KMS-11 (cell line): ENCODE data around the gene TUT4.

Experiments used
- H2AFZ ChIP-seq: fragments of 200-600 bp; sonication (generic); 2 replicates; pipeline ENCODE4 v1.6.1; 2016; ENCODE audit warnings: antibody characterized with exemption, mixed run types, low read depth
- H3K27ac ChIP-seq: fragments of 200-600 bp; sonication (generic); 2 replicates; pipeline ENCODE4 v1.6.1; 2016; ENCODE audit warnings: mild to moderate bottlenecking, mixed run types
- H3K27me3 ChIP-seq: fragments of 200-600 bp; sonication (generic); 2 replicates; pipeline ENCODE4 v1.6.1; 2017; ENCODE audit warnings: mild to moderate bottlenecking, low read depth, mixed run types, moderate library complexity; ENCODE audit not compliant: insufficient read depth
- H3K36me3 ChIP-seq: fragments of 200-600 bp; sonication (generic); 2 replicates; pipeline ENCODE4 v1.6.1; 2017; ENCODE audit warnings: mild to moderate bottlenecking, mixed run types; ENCODE audit not compliant: insufficient read depth
- H3K4me1 ChIP-seq: fragments of 200-600 bp; sonication (generic); 2 replicates; pipeline ENCODE4 v1.6.1; 2016; ENCODE audit warnings: mild to moderate bottlenecking, low read depth, mixed run types; ENCODE audit not compliant: poor library complexity, severe bottlenecking
- H3K4me2 ChIP-seq: fragments of 200-600 bp; sonication (generic); 2 replicates; pipeline ENCODE4 v1.7.0; 2016; ENCODE audit warnings: mild to moderate bottlenecking, mixed run types
- H3K4me3 ChIP-seq: fragments of 200-600 bp; sonication (generic); IDR thresholded peaks from 2 replicates; pipeline ENCODE4 v1.6.1; 2017; ENCODE audit warnings: low read depth, low read length, mixed read lengths; ENCODE audit not compliant: insufficient read depth
- H3K79me2 ChIP-seq: fragments of 200-600 bp; sonication (generic); 2 replicates; pipeline ENCODE4 v1.6.1; 2016; ENCODE audit warnings: low read depth, mixed run types; ENCODE audit not compliant: insufficient read depth
- H3K9ac ChIP-seq: fragments of 200-600 bp; sonication (generic); 2 replicates; pipeline ENCODE4 v1.6.1; 2016; ENCODE audit warnings: mild to moderate bottlenecking, mixed run types
- H4K20me1 ChIP-seq: fragments of 200-600 bp; sonication (generic); 2 replicates; pipeline ENCODE4 v1.6.1; 2016; ENCODE audit warnings: mild to moderate bottlenecking, mixed run types; ENCODE audit not compliant: insufficient read depth
- TF ChIP-seq, protein P1 (sequence below): fragments of 200-600 bp; sonication (generic); conservative IDR thresholded peaks from 2 replicates; pipeline ENCODE4 v1.6.1; 2017; ENCODE audit warnings: low read depth, mild to moderate bottlenecking, antibody characterized with exemption, low read length, moderate library complexity, mixed read lengths

Gene TUT4

DNA sequence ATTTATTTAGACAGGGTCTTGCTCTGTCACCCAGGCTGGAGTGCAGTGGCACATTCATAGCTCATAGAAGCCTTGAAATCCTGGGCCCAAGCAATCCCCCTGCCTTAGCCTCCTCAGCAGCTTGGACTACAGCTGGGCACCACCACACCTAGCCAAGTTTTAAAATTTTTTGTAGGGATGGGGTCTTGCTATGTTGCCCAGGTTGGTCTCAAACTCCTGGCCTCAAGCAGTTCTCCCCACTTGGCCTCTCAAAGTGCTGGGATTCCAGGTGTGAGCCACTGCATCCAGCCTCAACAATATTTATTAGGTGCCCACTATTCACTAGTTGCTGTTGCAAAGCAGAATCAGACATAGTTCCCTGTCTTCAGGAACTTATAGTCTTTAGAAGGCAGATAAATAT lies 35.1 kb upstream of the TUT4 start:
- Histone ChIP-seq H3K79me2 (no peaks in the 10 kb centered on the region), H3K4me1 (no peaks in the 10 kb centered on the region), H3K9ac (no peak overlapping the region), H3K27ac (no peak overlapping the region), H2AFZ (no peak overlapping the region), H3K36me3 (no peaks in the 10 kb centered on the region), H3K4me3 (no peak overlapping the region), H3K27me3 (no peaks in the 10 kb centered on the region), H3K4me2 (no peak overlapping the region), H4K20me1 (no peaks in the 10 kb centered on the region)
- TF ChIP-seq, protein P1, sequence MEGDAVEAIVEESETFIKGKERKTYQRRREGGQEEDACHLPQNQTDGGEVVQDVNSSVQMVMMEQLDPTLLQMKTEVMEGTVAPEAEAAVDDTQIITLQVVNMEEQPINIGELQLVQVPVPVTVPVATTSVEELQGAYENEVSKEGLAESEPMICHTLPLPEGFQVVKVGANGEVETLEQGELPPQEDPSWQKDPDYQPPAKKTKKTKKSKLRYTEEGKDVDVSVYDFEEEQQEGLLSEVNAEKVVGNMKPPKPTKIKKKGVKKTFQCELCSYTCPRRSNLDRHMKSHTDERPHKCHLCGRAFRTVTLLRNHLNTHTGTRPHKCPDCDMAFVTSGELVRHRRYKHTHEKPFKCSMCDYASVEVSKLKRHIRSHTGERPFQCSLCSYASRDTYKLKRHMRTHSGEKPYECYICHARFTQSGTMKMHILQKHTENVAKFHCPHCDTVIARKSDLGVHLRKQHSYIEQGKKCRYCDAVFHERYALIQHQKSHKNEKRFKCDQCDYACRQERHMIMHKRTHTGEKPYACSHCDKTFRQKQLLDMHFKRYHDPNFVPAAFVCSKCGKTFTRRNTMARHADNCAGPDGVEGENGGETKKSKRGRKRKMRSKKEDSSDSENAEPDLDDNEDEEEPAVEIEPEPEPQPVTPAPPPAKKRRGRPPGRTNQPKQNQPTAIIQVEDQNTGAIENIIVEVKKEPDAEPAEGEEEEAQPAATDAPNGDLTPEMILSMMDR: no peak

DNA sequence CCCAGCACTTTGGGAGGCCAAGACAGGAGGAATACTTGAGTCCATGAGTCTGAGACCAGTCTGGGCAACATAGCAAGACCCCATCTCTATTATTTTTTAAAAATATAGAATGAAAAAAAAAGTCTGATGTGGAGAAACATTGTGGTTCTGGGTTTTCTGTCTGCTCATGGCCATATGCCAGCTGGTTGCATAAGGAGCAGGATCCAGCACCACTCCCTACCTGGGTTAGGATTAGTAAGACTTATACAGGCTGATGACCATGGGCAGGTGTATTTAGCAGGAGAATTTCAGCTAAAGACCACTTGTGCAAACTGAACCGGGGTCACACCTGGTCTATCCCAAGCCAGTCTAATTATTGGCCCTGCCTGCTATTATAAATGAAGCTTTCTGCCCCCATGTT lies 32.6 kb upstream of the TUT4 start:
- no peaks in the 10 kb centered on the region for H3K36me3 ChIP-seq
- H3K4me3 ChIP-seq: no peak overlapping the region
- TF ChIP-seq, protein P1: no peak
- no peaks in the 10 kb centered on the region for H3K27me3 ChIP-seq
- no peak overlapping the region for H3K27ac ChIP-seq
- H4K20me1 ChIP-seq: no peaks in the 10 kb centered on the region
- no peaks in the 10 kb centered on the region for H3K4me1 ChIP-seq
- H2AFZ ChIP-seq: no peak overlapping the region
- H3K9ac ChIP-seq: no peak overlapping the region
- H3K79me2 ChIP-seq: no peaks in the 10 kb centered on the region
- H3K4me2 ChIP-seq: no peak overlapping the region

GRCh38 chr1:52582116-52582696 lies 29.3 kb upstream of the TUT4 start:
- H4K20me1 ChIP-seq: no peaks in the 10 kb centered on the region
- peaks cover 16% of the 10 kb centered on the region for H3K4me1 ChIP-seq
- no peaks in the 10 kb centered on the region for H3K27me3 ChIP-seq
- H3K27ac ChIP-seq: no peak overlapping the region
- no peak overlapping the region for H2AFZ ChIP-seq
- TF ChIP-seq, protein P1: no peak
- no peak overlapping the region for H3K9ac ChIP-seq
- H3K4me3 ChIP-seq: no peak overlapping the region
- no peak overlapping the region for H3K4me2 ChIP-seq
- no peaks in the 10 kb centered on the region for H3K36me3 ChIP-seq
- no peaks in the 10 kb centered on the region for H3K79me2 ChIP-seq

- Histone ChIP-seq H3K4me3 (no peak overlapping the region), H2AFZ (no peak overlapping the region), H3K79me2 (no peaks in the 10 kb centered on the region), H3K4me1 (peaks cover 16% of the 10 kb centered on the region), H3K27me3 (no peaks in the 10 kb centered on the region), H3K4me2 (no peak overlapping the region), H3K27ac (no peak overlapping the region), H4K20me1 (no peaks in the 10 kb centered on the region), H3K36me3 (no peaks in the 10 kb centered on the region), H3K9ac (no peak overlapping the region)
- TF ChIP-seq, protein P1: no peak
These were observed 27.4 kb upstream of the TUT4 start for GRCh38 chr1:52580283-52580682.
